DMS79 (cell line): ENCODE data around the gene CDH13.
A peak's percentile ranks its signal among the peaks of the same experiment; 100 is the strongest.

Experiments
- DNase-seq: peaks from one replicate; lab custom pipeline; 2025; lab: John Stamatoyannopoulos, UW

Gene CDH13

DNA sequence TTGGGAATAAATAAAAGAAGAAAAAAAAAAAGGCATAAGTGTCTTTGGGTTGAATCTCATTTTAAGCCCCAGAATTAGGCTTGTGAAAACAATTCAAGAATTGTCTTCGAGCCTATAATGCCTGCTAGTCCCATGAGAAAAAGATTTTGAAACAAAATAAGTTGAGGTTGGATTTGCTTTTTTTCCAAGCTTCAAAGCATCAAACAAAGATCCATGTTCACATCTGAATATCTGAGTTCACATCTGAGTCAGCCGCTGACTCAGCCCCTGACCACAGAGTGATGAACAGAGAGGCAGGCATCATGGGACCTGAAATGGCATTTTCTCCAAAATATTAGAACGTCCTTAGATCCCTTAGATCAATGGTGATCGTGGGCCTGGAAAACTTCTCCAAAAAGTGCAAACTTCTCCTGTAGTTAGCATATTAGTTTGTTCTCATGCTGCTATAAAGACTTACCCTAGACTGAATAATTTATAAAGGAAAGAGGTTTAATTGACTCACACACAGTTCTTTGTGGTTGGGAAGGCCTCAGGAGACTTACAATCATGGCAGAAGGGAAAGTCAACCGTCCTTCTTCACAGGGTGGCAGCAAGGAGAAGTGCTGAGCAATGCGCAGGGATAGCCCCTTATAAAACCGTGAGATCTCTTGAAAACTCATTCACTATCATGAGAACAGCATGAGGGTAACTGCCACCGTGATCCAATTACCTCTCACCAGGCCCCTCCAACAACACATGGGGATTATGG lies 886.4 kb downstream of the CDH13 start:
- no peak for DNase-seq

DNA sequence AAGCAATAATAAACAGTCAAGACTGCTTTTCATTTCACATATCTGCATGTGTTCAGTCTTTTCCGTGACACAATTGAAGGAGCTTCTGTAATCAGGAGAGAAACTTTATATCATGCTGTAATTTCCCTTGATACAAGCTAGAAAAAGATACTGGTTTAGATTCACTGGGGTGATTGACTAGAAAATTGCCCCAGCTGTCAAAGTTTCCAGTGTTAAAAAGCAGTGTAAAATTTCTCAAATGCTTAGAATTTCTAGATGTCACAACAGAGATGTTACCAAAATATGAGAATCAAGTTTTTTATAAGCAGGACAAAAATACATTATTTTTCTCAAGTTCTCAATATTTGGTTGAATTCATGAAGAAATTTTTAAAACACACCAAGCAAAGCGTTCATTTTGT lies 888.6 kb downstream of the CDH13 start:
- no peak for DNase-seq

DNA sequence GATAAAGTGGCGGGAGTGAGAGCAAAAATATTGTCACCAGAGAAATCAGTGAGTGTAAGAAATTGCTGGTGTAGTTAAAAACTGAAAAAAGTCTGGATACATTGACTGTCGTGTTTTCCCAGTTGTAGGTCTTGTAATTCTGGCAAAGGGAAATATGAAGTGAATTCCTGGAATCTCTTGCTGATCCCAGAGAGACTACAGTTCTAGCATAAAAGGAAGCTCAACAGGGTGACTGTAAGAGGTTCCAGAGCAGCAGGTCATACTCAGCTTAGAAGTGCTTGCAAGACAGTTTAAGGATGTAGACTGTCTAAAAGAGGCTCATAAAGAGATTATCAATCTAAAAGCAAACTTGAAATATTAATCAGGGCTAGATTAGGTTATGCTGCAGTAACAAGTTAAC lies 890.2 kb downstream of the CDH13 start:
- DNase-seq, result no peak

DNA sequence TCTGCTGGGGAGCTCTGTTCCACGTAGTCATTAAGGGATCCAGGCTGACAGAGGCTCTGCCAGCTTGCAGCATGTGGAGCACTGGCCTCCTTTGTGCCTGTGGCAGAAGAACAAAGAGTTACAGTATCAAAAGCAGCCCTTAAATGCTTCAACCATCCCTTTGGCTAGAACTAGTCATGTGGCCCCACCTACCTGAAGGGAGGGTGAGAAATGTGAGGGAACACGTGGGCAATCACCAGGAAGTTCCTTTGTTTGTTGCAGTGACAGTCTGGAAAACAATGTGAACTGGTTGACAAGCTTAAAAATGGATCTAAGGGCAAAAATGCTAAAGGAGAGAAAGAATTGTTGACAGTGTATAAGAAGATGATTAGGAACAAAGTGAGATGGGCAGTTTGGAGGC lies 890.6 kb downstream of the CDH13 start:
- no peak for DNase-seq

DNA sequence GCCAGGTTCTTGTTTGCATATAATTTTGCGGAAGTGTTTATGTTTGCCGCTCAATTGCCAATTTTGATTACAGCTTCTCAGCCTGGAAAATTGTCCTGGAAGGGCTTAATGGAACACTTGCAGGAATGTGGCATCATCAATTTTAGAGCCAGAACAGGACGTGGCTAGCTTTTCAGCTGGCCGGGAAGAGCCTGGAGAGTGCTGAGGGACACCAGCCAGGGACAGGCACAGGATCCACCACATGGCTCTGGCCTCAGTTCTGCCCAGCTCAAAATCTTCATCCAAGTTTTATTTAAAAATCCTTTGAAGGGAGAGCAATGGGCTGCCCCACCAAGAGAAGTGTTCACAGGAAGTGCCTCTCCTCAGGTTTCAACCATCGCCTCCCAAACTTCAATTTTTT lies 893.8 kb downstream of the CDH13 start:
- DNase-seq, result no peak

DNA sequence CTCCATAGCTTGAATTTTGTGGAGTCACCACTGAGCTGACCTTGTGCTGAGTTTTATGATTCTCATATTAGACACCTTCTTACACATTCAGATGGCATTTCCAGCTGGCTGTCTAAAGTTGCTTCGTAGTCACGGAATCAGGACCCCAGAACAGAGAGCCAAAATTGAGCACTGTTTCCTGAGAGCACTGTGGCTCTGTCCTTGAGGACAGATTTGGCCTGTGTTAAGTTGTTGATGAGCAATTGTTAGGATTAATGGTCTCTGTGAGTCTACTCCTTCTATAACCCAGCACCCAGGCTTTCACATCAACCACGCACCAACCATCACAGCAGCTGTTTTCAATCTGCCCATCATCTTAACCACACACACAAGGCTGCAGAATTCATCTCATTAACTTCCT lies 903.5 kb downstream of the CDH13 start:
- no peak for DNase-seq

DNA sequence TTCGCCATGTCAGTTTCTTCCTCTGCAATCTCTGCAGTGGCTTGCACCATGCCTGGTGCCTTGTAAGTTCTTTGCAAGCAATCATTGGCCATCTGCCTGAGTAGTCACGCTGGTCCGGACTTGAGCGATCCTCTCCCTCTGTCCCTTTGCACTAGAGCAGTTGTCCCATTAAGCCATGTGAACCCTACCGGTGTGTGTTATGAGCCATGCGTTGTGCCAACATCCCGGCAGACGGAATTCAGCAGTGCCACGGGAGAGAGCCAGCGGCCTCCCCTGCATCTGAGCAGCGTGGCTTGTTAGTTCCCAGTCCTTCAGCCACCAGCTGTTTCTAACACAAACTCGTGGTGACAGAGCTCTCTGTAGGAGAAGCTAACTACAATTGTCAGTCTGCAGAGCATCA lies 905.9 kb downstream of the CDH13 start:
- DNase-seq, result no peak

DNA sequence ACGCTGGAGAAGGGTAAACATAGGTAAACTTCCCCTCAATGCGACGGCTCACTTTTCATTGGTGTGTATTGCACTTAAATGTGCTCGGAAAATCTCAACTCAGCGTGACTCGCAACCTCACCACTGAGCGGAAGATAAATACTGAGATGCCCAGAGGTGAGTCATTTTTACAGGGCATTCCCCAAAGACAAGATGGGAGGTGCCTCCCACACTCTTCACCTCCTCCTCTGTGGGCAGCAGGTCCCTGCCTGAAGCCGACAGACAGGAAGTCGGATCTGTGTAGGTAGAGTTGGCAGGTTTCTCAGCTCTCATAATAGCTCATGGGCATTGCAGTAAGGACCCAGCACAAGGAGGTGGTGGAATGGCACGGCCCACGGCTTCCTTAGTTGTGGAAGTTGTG lies 906.4 kb downstream of the CDH13 start:
- peak; percentile 67 for DNase-seq

DNA sequence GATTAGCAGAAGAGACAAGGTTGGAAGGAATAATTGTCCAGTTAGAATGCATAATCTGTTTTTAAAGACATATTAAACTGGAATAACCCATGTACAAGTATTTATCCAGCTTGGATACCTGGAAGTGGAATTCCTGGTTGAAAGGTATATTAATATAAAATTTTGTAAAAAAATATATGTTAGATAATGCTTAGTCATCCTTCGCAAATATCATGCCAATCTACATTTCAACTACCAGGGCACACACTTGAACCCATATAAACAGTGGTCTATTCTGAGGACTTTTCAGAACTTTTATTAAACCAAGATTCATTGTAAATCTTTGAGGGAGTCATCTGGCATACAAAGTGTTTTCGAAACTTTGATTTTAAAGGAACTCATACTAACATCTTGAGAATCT lies 911.9 kb downstream of the CDH13 start:
- DNase-seq, result no peak

DNA sequence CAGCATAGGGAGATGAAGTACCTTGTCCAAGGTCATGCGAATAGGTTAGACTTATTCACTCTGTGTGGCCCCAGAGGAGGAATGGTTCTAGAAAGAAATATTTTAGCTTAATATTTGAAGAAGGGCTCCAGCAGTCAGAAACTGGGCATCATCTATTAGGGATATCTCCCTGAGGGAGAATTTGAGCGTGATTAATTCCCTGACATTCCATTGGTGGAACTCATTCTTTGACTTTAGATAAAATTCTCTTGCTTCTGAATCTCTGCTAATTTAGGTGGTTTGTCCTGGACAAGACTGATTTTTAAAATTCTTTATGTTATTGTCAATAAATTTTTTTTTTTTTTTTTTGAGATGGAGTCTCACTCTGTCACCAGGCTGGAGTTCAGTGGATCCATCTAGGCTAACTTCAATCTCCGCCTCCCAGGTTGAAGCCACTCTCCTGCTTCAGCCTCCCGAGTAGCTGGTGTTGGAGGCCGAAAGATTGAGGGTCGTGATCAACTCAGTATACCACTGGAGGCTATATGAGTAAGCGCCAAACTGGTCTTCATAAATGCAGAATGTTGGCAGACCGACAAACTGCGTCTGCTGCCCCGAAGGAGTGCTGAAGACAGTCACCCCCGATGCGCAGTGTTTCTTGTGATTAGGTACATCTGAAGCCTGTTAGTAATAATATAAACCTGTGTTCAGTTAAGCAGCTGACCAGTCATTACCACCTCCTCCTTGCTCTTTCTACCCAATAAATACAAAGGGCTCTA lies 913.1 kb downstream of the CDH13 start:
- no peak for DNase-seq

DNA sequence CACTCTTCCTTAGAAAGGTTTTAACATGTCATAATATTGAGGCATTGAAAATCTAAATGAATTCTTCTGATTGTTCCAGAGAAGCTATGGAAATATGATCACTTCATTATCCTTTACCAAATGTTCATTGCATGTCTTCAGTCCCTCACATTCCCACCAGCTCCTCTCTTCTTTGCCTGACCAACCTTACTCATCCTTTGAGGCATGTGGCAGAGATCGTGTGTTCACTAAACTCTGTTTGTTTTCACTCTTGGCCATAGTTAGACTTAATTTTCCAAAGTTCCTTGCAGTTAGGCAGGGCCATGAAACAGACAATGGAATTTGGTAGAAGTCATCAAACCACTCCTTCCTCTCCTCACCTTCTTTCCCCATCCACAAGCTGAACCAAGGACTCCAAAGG lies 914.5 kb downstream of the CDH13 start:
- no peak for DNase-seq

DNA sequence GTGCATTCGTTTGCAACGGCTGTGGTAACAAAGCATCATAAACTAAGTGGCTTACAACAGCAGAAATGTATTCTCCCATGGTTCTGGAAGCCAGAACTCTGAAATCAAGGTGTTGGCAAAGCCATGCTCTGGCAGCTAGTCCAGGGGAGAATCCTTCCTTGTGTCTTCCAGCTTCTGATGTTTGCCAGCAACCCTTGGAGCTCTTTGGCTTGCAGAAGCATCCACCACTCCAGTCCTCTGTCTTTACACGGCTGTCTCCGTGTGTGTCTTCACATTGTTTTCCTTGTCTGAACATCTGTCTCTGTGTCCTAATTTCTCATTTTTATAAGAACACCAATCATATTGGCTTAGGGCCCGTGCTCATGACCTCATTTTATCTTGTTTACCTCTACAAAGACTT lies 915.7 kb downstream of the CDH13 start:
- DNase-seq, result no peak

DNA sequence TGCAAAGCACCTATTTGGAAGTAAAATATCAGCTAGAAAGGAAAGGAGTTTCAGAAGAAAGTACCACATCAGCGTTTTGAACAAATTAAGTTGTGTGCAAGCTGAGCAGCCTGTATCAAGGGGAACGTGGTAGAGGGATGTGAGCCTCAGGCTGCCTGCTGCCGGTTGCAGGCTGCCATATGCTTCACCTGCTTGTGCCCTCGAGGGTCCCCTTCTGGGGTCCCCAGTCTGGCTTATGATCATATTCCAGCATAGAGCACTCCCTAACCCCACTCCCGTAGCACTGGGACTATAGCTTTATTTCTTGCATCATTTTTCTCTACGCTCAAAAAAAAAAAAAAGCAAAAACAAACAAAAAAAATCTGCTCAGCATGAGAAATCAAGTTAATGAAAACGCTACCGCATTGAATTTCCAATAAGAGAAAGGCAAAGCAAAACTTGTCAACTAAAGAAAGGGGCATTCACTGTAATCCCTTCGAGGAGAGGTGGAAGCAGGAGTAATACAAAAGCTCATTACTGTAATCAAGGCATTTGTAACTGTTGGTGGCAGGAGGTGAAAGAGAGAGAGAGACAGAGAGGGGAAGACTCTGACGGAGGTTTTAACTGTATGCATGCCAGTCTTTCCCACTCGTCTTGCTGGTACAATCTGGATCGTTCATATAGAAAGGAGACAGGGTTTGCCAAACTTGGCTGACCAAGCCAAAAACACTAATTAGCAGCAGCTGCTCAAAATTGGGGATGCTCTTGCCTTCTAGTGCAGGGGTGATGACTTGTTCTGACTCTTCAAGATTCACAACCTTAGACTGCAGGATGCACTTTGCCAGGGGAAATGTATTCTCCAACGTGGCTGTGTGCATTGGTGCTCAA lies 922.8 kb downstream of the CDH13 start:
- no peak for DNase-seq

DNA sequence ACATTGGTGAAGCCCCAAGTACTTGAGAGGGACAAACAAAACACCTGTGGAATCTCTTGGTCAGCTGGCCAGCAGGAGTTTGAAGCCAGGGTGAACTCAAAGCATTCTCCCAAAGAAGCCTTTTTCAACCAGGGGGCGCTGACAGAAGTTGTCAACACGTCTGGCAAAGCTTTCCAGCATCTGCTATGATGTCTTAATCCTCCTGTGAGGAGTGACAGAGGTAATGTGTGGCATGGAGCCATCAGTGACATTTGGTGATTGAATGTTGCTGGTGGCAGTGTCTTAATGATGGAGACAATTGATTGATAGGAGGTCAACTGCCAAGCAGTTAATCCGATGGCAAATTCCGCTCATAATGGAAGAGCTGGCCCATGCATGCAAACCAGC lies 923.4 kb downstream of the CDH13 start:
- DNase-seq, result no peak

DNA sequence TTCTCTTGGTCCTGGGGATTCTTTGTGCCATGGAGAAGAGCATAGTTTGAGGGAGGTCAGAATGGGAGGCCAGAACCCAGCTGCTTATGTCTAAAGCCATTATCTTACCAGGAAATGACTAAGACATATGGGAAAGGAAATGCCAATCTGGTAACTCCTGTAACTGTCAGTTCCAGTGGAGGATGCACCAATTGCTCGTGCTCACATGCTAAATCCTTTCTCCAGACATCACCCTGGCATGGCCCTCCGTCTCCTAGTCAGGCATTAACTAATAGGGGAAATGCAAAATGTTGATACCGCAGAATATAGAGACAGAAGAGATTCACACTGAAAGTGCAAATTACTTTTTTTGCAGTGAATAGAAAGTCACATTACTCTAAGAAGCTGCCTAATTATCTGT lies 925.5 kb downstream of the CDH13 start:
- no peak for DNase-seq

DNA sequence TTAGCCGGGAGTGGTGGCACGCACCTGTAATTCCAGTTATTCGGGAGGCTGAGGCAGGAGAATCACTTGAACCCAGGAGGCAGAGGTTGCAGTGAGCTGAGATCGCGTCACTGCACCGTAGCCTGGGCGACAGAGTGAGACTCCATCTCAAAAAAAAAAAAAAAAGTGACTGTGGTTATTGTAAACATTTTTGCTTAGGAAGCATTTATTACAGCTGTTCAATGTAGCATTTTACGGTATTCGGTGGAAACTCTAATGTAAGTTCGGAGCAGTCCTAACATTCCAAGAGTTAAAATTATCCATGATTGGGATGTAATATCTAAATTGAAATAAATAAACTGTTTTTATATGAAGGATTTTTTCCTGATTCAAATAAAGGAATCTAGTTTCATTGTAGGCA lies 926.2 kb downstream of the CDH13 start:
- no peak for DNase-seq

DNA sequence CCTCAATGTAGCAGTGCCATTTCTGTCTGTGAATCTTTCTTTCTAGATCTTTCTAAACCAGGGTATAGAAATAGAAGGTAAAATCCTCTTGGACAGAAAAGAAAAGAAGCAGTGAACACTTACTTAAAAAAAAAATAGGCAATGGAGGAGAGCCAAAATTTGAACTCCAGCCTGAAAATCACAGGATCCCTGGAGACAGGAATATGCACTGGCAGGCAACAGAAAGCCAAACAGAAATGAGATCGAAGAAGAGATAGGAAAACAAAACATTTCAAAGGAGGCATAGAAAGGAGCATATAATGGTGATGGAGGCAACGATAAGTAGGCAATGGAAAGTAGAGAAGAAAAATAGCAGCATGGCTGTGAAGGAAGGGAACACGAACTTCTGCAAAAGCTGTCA lies 927.3 kb downstream of the CDH13 start:
- DNase-seq, result no peak

DNA sequence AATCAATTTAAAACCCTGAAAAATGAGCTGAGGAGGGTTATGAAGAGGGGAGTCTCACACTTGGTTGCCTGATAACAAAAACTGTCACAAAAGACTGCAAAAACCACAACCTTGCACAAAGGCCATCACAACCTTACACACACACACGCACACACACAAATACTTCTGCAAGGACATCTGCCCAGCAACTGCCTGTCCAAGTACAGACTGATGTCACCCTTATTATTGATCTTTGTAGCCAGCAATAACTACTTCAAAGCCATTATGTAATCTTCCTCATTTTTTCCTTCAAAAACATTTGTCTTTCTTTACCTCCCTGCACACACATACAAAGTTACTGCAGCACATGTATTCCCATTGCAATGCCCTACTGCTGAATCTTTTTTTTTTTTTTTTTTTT lies 927.8 kb downstream of the CDH13 start:
- no peak for DNase-seq

DNA sequence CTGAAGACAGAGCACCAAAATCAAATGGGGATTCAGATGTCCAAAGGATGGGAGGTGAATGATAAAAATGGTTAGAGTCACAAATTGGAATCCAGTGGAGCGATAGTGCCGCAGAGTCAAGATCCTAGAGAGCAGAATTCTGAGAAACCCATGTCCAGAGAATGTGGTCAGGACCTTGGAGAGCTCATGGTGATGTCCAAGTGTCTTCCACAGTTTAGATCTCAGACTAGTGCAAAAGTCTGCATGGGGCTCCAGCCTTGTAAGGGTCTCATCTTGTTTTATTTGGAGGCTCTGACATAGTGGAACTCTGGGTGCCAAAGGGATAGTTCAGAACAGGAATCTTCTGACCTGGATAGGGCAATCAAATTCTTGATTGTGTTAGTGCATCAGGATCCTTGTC lies 935.1 kb downstream of the CDH13 start:
- DNase-seq, result no peak

DNA sequence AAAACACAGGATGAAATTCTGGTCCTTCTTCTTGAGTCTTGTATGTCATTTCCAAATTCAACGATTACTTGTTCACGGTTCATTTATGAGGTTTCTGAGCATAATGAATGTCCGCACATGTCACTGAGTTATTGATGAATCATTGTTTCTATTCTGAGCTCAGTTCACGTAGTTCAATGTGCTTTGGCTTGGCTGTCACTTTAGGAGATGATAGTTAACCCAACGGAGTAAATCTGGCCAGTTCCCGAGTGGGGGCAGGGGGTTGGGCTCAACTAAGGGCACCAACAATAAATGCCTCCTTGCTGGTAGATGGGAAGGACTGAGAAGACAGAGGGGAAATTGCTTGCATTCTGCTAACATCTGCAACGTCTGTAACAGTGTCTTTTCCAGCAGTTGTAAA lies 941.6 kb downstream of the CDH13 start:
- no peak for DNase-seq

DNA sequence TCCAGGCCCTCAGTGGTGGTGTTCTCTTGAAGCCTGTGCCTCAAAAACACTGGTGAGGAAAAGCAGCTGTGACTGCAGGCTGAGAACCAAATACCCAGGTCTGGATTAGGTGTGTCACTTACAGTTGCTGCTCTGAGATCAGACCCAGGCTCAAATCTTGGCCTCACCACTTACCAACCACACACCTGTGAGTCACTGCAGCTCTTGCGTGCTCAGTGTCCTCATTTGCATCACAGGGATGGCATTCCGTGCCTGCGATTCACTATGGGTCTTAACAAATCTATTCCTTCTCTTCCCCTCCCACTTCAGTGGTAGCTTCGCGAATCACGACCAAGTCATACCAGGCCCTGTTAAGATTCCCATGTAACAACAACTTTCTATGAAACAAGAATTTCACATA lies 947.6 kb downstream of the CDH13 start:
- no peak for DNase-seq

DNA sequence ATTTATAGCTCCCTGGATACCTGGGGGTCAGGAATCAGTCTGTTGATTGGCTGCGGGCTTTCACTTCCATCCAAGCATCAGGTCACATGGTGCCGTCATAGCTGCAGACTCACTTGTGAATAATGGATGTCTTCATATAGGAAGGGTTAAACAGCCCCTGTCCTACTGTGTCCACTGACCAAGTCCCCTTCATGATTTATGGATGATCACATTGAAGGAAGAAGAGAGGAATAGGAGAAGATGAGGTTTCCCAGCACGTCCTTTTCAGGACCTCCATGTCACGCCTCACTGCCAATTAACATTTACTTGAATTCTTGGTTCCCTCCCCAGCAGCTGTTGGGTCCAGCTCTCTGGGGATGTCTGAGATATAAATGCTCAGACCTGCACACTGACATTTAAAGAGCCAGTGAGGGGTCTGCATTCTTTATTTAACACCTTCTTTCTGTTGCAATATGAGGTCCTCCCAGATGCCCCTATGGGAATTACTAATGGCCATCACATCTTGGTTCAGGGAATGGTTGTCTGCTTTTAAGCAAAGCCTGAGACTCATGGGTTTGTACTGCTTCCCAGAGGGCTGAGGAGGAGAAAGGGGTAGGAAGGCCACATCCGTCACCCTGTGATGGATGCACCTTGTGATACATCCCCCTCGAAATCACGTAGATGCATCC lies 950.4 kb downstream of the CDH13 start:
- no peak for DNase-seq
